ENCODE results near the gene UGT1A8.

- TF ChIP-seq, protein P1, sequence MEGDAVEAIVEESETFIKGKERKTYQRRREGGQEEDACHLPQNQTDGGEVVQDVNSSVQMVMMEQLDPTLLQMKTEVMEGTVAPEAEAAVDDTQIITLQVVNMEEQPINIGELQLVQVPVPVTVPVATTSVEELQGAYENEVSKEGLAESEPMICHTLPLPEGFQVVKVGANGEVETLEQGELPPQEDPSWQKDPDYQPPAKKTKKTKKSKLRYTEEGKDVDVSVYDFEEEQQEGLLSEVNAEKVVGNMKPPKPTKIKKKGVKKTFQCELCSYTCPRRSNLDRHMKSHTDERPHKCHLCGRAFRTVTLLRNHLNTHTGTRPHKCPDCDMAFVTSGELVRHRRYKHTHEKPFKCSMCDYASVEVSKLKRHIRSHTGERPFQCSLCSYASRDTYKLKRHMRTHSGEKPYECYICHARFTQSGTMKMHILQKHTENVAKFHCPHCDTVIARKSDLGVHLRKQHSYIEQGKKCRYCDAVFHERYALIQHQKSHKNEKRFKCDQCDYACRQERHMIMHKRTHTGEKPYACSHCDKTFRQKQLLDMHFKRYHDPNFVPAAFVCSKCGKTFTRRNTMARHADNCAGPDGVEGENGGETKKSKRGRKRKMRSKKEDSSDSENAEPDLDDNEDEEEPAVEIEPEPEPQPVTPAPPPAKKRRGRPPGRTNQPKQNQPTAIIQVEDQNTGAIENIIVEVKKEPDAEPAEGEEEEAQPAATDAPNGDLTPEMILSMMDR (conservative IDR thresholded peaks at IDR 0.05 in 1 of 2, IDR thresholded peaks at IDR 0.05 in 1 of 2; ENCODE audit: low read depth in 1 of 2, low read length in 2 of 2): no peak
- no peak for TF ChIP-seq EZH2 (IDR thresholded peaks at IDR 0.05; ENCODE audit: low read length, missing control alignments)
Observed at GRCh38 chr2:233807966-233808935, 190.8 kb downstream of the UGT1A8 start.
